SH-SY5Y (cell line): Measurements from ENCODE around the gene CCDC93.

Experiments used
- GATA2 ChIP-seq: IDR thresholded peaks from 2 replicates; pipeline ENCODE4 v1.6.1; 2011; ENCODE audit warnings: mild to moderate bottlenecking, low read depth, low read length
- GATA3 ChIP-seq: IDR thresholded peaks from 2 replicates; pipeline ENCODE4 v1.6.1; 2011; ENCODE audit warnings: low read depth, mild to moderate bottlenecking, low read length, moderate library complexity

DNA sequence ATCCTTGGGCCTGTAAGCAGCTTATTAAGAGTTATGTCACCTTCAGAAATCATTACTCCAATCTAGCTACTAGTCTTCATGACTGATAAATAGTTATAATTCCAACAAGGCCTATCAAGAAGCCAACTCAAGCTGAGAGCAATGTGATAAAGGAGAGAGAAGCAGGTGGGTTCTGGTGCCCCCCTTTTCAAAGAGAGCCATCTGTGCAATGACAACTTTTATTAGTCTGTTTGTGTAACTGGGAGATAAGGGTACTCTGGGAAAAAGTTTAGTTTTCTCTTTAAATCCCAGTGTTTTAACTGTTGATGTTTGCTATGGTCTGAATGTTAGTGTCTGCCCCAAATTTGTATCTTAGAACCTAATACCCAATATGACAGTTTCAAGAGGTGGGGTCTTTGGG lies 60.6 kb downstream of the CCDC93 start:
- TF ChIP-seq GATA2 (no peak), GATA3 (no peak)
